HCT116 (cell line): ENCODE results near the gene KRT39. TPM values are rescaled to one million over a fixed set of nuclear protein-coding genes. Genes with fewer than 3 reads are reported as not detected.

Experiments
- ATAC-seq: fragments of 200-7000 bp; cut with Tn5 transposase; 2 replicates; pipeline ENCODE4 v1.9.1; 2020; ENCODE audit warnings: mild to moderate bottlenecking, moderate library complexity
- BruUV-seq: library from RNA; stranded (reverse); fragments of 400-500 nt; replicated peaks from 2 replicates; lab custom pipeline; 2021; lab: Mats Ljungman, UMichigan
- CTCF ChIA-PET: fragments of 300-600 bp; sonication (Branson Sonifier 250); formaldehyde crosslinking; loops from one replicate; lab custom pipeline; 2021; ENCODE audit warnings: antibody characterized with exemption; lab: Charles Lee
- POLR2A ChIA-PET: fragments of 300-600, 350-600 bp; sonication (Branson Sonifier 250); formaldehyde crosslinking; loops from one replicate; lab custom pipeline; 2021; ENCODE audit warnings: antibody characterized with exemption; lab: Charles Lee
- RAD21 ChIA-PET, 2 experiments: fragments of 300-600 bp; sonication (Branson Sonifier 250); formaldehyde crosslinking; loops; one replicate each; lab custom pipeline; 2023; ENCODE audit warnings: low total read pairs in 2 of 2; ENCODE audit not compliant: uncharacterized antibody in 2 of 2, unreplicated experiment in 2 of 2, low non-redundant PET in 1 of 2; lab: Charles Lee
- DNase-seq: peaks from one replicate; pipeline ENCODE4 v3.0.0-alpha.2; 2010; ENCODE audit warnings: low read depth, low spot score
- H2AFZ ChIP-seq: fragments of 200-600 bp; shearing (Covaris generic), sonication (generic); 2 replicates; pipeline ENCODE4 v1.6.1; 2017; ENCODE audit warnings: low read depth, mixed run types, mixed read lengths, antibody characterized with exemption, low read length; ENCODE audit not compliant: poor library complexity, severe bottlenecking
- H3K27ac ChIP-seq: 2 replicates; pipeline ENCODE4 v1.5.1; 2012; ENCODE audit warnings: low read depth, low read length
- H3K27me3 ChIP-seq: fragments of 200-600 bp; sonication (generic); 2 replicates; pipeline ENCODE4 v1.6.1; 2016; ENCODE audit warnings: mixed run types, low read length, mixed read lengths; ENCODE audit not compliant: insufficient read depth
- H3K36me3 ChIP-seq, 2 experiments: fragments of 200-500 bp in 1 of 2; fragments of 200-600 bp in 1 of 2; sonication (Bioruptor generic) in 1 of 2; sonication (generic) in 1 of 2; 2 replicates each; pipeline versions ENCODE4 v1.5.1 to v1.6.1; 2014 to 2016; ENCODE audit warnings: low read length in 2 of 2, inconsistent platforms in 1 of 2, mixed read lengths in 1 of 2, mixed run types in 1 of 2; ENCODE audit not compliant: insufficient read depth in 2 of 2, control insufficient read depth in 1 of 2
- H3K4me1 ChIP-seq, 2 experiments: fragments of 200-600 bp in 1 of 2; sonication (generic) in 1 of 2; 2 replicates each; pipeline versions ENCODE4 v1.5.1 to v1.6.1; 2012 to 2017; ENCODE audit warnings: low read length in 2 of 2, inconsistent platforms in 1 of 2, mild to moderate bottlenecking in 1 of 2, mixed read lengths in 1 of 2, mixed run types in 1 of 2, moderate library complexity in 1 of 2; ENCODE audit not compliant: insufficient read depth in 2 of 2, control insufficient read depth in 1 of 2
- H3K4me2 ChIP-seq: fragments of 200-600 bp; sonication (generic); 2 replicates; pipeline ENCODE4 v1.6.1; 2017; ENCODE audit warnings: mixed run types, low read length, mixed read lengths
- H3K4me3 ChIP-seq, 2 experiments: fragments of 200-600 bp in 1 of 2; sonication (generic) in 1 of 2; replicated peaks in 1 of 2; 2 replicates each; pipeline ENCODE4 v1.5.1; 2011 to 2016; ENCODE audit warnings: low read length in 2 of 2, control low read depth in 1 of 2, low read depth in 1 of 2, mild to moderate bottlenecking in 1 of 2, mixed read lengths in 1 of 2, mixed run types in 1 of 2
- H3K79me2 ChIP-seq: fragments of 200-600 bp; sonication (generic); 2 replicates; pipeline ENCODE4 v1.6.1; 2017; ENCODE audit warnings: mild to moderate bottlenecking, mixed run types, low read length, moderate library complexity, mixed read lengths; ENCODE audit not compliant: insufficient read depth
- H3K9ac ChIP-seq: fragments of 200-600 bp; sonication (generic); 2 replicates; pipeline ENCODE4 v1.6.1; 2016; ENCODE audit warnings: low read length, mixed read lengths
- H3K9me2 ChIP-seq: fragments of 200-600 bp; sonication (generic), shearing (Covaris generic); 2 replicates; pipeline ENCODE4 v1.6.1; 2017; ENCODE audit warnings: mixed run types, mild to moderate bottlenecking, moderate library complexity; ENCODE audit not compliant: insufficient read depth
- H3K9me3 ChIP-seq, 2 experiments: fragments of 200-500 bp in 1 of 2; fragments of 200-600 bp in 1 of 2; sonication (Bioruptor generic) in 1 of 2; sonication (generic) in 1 of 2; 2 replicates each; pipeline ENCODE4 v1.6.1; 2014 to 2017; ENCODE audit warnings: low read length in 2 of 2, mixed read lengths in 2 of 2, inconsistent platforms in 1 of 2, low read depth in 1 of 2, mild to moderate bottlenecking in 1 of 2, mixed run types in 1 of 2, moderate library complexity in 1 of 2; ENCODE audit not compliant: control insufficient read depth in 1 of 2, insufficient read depth in 1 of 2
- H4K20me1 ChIP-seq: fragments of 200-600 bp; sonication (generic), shearing (Covaris generic); 2 replicates; pipeline ENCODE4 v1.6.1; 2017; ENCODE audit warnings: mixed run types, mild to moderate bottlenecking, moderate library complexity; ENCODE audit not compliant: insufficient read depth
- EGR1 ChIP-seq: IDR thresholded peaks from 2 replicates; pipeline ENCODE4 v1.6.1; 2012; ENCODE audit warnings: low read depth
- JUND ChIP-seq: IDR thresholded peaks from 2 replicates; pipeline ENCODE4 v1.6.1; 2012
- RAD21 ChIP-seq: IDR thresholded peaks from 2 replicates; pipeline ENCODE4 v1.6.1; 2012; ENCODE audit warnings: low read depth, mild to moderate bottlenecking
- SRF ChIP-seq: IDR thresholded peaks from 2 replicates; pipeline ENCODE4 v1.6.1; 2012; ENCODE audit warnings: low read depth
- YY1 ChIP-seq: IDR thresholded peaks from 2 replicates; pipeline ENCODE4 v1.6.1; 2011; ENCODE audit warnings: low read length, low read depth, moderate library complexity, mild to moderate bottlenecking; ENCODE audit not compliant: insufficient replicate concordance; ENCODE audit errors: extremely low read depth
- intact Hi-C: fragments of 100-400 bp; cut with micrococcal nuclease; formaldehyde crosslinking; loops from 2 replicates; pipeline ENCODE4 v1.10.0; 2022
- total RNA-seq: library from RNA; stranded (reverse); gene quantifications from one replicate; pipeline ENCODE4 v1.2.1, GENCODE V29; 2021; ENCODE audit not compliant: unreplicated experiment
- TF ChIP-seq, protein P1 (sequence below): IDR thresholded peaks from 2 replicates; pipeline ENCODE4 v1.6.1; 2012; ENCODE audit warnings: low read depth
- TF ChIP-seq, protein P2 (sequence below): IDR thresholded peaks from 2 replicates; pipeline ENCODE4 v1.6.1; 2011; ENCODE audit warnings: mild to moderate bottlenecking, low read length, moderate library complexity; ENCODE audit not compliant: insufficient replicate concordance; ENCODE audit errors: extremely low read depth
- TF ChIP-seq, protein P3 (sequence below), 3 experiments: fragments of 200-600 bp in 1 of 3; sonication (generic) in 1 of 3; IDR thresholded peaks in 2 of 3; conservative IDR thresholded peaks in 1 of 3; 2 replicates each; pipeline ENCODE4 v1.5.1; 2012 to 2017; ENCODE audit warnings: low read depth in 2 of 3, low read length in 2 of 3, antibody characterized with exemption in 1 of 3, borderline replicate concordance in 1 of 3, control low read depth in 1 of 3, mild to moderate bottlenecking in 1 of 3, mixed read lengths in 1 of 3, mixed run types in 1 of 3, moderate library complexity in 1 of 3; ENCODE audit not compliant: insufficient read depth in 1 of 3

Gene KRT39
- total RNA-seq, 1 experiment from 2014 or later = not detected

DNA sequence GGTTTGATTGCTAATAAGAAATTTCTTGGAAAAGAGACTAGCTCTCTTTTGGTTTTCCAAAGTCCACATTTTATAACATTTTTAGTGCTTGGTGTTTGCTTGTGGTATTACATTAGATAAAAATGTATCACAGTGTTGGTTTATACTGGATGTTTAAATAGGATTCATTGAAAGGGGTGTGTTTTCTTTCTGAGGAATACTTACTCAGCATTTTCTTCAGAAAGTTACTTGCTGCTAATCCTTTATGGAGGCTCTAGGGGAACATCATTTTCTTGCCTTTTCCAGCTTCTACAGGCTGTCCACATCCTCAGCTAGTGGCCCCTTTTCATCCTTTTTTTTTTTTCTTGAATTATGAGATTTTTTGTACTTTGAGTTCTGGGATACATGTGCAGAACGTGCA lies 834 bp upstream of the KRT39 start (continued):
- TF ChIP-seq, protein P1, sequence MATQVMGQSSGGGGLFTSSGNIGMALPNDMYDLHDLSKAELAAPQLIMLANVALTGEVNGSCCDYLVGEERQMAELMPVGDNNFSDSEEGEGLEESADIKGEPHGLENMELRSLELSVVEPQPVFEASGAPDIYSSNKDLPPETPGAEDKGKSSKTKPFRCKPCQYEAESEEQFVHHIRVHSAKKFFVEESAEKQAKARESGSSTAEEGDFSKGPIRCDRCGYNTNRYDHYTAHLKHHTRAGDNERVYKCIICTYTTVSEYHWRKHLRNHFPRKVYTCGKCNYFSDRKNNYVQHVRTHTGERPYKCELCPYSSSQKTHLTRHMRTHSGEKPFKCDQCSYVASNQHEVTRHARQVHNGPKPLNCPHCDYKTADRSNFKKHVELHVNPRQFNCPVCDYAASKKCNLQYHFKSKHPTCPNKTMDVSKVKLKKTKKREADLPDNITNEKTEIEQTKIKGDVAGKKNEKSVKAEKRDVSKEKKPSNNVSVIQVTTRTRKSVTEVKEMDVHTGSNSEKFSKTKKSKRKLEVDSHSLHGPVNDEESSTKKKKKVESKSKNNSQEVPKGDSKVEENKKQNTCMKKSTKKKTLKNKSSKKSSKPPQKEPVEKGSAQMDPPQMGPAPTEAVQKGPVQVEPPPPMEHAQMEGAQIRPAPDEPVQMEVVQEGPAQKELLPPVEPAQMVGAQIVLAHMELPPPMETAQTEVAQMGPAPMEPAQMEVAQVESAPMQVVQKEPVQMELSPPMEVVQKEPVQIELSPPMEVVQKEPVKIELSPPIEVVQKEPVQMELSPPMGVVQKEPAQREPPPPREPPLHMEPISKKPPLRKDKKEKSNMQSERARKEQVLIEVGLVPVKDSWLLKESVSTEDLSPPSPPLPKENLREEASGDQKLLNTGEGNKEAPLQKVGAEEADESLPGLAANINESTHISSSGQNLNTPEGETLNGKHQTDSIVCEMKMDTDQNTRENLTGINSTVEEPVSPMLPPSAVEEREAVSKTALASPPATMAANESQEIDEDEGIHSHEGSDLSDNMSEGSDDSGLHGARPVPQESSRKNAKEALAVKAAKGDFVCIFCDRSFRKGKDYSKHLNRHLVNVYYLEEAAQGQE = no peak
- TF ChIP-seq, all 23 proteins: peak for 0

DNA sequence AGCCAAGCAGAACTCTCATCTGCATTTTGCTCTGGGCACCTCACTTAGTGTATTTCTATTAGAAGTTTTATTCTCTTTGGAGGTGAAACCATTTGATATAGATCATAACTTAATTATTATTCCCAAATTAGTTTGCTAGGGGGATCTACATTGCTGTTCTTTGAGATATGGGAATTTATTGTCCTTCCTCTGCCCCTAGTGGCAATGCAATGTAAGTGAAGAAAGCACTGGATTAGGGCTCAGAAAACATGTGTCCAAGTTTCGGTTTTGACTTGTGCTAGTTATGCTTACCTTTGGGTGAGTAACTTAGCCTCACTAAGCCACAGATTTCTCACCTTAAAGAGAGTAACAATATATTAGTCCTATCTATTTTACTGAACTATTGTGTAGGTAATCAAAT lies 2.9 kb downstream of the KRT39 start:
- ATAC-seq = peak; percentile 58
- Histone ChIP-seq H3K36me3 (peaks cover 0 to 38% of the 10 kb centered on the region in 2 experiments; a peak in 2 of 4 replicates), H3K79me2 (no peaks in the 10 kb centered on the region), H3K9me2 (no peaks in the 10 kb centered on the region), H3K4me3 (no peak overlapping the region), H3K4me2 (no peak overlapping the region)
- RAD21 ChIA-PET = no interaction called here
- intact Hi-C loops = no loop called here
- TF ChIP-seq RAD21 = 0 out of 2 replicates have a peak, but pooled peaks have one; percentile 21
- no peak for TF ChIP-seq EGR1
- TF ChIP-seq YY1 = no peak
- TF ChIP-seq JUND = no peak
- TF ChIP-seq, protein P2, sequence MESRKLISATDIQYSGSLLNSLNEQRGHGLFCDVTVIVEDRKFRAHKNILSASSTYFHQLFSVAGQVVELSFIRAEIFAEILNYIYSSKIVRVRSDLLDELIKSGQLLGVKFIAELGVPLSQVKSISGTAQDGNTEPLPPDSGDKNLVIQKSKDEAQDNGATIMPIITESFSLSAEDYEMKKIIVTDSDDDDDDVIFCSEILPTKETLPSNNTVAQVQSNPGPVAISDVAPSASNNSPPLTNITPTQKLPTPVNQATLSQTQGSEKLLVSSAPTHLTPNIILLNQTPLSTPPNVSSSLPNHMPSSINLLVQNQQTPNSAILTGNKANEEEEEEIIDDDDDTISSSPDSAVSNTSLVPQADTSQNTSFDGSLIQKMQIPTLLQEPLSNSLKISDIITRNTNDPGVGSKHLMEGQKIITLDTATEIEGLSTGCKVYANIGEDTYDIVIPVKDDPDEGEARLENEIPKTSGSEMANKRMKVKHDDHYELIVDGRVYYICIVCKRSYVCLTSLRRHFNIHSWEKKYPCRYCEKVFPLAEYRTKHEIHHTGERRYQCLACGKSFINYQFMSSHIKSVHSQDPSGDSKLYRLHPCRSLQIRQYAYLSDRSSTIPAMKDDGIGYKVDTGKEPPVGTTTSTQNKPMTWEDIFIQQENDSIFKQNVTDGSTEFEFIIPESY = no peak
- TF ChIP-seq, protein P3, sequence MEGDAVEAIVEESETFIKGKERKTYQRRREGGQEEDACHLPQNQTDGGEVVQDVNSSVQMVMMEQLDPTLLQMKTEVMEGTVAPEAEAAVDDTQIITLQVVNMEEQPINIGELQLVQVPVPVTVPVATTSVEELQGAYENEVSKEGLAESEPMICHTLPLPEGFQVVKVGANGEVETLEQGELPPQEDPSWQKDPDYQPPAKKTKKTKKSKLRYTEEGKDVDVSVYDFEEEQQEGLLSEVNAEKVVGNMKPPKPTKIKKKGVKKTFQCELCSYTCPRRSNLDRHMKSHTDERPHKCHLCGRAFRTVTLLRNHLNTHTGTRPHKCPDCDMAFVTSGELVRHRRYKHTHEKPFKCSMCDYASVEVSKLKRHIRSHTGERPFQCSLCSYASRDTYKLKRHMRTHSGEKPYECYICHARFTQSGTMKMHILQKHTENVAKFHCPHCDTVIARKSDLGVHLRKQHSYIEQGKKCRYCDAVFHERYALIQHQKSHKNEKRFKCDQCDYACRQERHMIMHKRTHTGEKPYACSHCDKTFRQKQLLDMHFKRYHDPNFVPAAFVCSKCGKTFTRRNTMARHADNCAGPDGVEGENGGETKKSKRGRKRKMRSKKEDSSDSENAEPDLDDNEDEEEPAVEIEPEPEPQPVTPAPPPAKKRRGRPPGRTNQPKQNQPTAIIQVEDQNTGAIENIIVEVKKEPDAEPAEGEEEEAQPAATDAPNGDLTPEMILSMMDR (IDR thresholded peaks at IDR 0.05 in 2 of 3, conservative IDR thresholded peaks at IDR 0.05 in 1 of 3; ENCODE audit: borderline replicate concordance in 1 of 3, insufficient read depth in 1 of 3, low read depth in 2 of 3, low read length in 2 of 3) = peak in 2 of 3 experiments; percentile 59 to 64; a peak in 4 of 6 replicates
- TF ChIP-seq SRF = no peak
- TF ChIP-seq, all 23 proteins: peak for 2
- BruUV-seq = no TSS peak
- CTCF ChIA-PET = no interaction called here
- peaks cover 0 to 25% of the 10 kb centered on the region in 2 experiments; a peak in 1 of 4 replicates for H3K9me3 ChIP-seq
- H2AFZ ChIP-seq = no peak overlapping the region
- peaks cover 18 to 19% of the 10 kb centered on the region in 2 experiments for H3K4me1 ChIP-seq
- POLR2A ChIA-PET = no interaction called here
- H3K9ac ChIP-seq = no peak overlapping the region
- peak overlapping the region; percentile 39 for H3K27ac ChIP-seq
- no peaks in the 10 kb centered on the region for H3K27me3 ChIP-seq
- H4K20me1 ChIP-seq = no peaks in the 10 kb centered on the region
- no peak for DNase-seq
